NCI-H1092 treated with DMSO at 0.1 percent for 48 hours (cell line): ENCODE measurements around the gene GIT1.
A peak's percentile ranks its signal among the peaks of the same experiment; 100 is the strongest.

Experiments used
- DNase-seq: peaks from one replicate; lab custom pipeline; 2025; lab: John Stamatoyannopoulos, UW

GIT1 gene

DNA sequence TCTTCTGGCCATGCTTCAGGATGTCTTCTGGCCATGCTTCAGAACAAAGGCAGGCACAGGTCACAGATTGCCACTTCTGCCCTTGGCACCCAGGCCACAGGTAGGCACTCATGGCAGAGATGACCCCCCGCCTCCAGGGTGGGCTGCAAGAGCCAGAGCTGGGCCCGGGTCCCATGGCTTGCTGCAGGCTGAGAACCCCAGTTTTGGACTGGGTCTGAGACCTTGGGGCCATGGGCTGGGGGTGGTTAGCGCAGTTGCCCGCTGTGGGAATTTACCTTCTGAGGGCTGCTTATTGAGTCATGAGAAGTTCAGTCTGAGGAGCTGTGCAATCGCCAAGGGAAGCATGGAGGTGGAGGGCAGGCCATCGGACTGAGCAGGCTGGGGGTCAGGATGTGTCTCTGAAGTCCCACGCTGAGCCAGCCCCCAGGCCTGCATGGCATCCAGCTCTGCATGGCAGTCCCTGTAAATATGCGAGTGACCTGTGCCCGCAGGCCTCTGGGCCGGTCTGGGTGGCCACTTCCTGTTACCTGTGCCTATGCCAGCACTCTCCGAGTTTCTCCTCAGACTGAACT lies 5.2 kb upstream of the GIT1 start:
- DNase-seq = no peak

DNA sequence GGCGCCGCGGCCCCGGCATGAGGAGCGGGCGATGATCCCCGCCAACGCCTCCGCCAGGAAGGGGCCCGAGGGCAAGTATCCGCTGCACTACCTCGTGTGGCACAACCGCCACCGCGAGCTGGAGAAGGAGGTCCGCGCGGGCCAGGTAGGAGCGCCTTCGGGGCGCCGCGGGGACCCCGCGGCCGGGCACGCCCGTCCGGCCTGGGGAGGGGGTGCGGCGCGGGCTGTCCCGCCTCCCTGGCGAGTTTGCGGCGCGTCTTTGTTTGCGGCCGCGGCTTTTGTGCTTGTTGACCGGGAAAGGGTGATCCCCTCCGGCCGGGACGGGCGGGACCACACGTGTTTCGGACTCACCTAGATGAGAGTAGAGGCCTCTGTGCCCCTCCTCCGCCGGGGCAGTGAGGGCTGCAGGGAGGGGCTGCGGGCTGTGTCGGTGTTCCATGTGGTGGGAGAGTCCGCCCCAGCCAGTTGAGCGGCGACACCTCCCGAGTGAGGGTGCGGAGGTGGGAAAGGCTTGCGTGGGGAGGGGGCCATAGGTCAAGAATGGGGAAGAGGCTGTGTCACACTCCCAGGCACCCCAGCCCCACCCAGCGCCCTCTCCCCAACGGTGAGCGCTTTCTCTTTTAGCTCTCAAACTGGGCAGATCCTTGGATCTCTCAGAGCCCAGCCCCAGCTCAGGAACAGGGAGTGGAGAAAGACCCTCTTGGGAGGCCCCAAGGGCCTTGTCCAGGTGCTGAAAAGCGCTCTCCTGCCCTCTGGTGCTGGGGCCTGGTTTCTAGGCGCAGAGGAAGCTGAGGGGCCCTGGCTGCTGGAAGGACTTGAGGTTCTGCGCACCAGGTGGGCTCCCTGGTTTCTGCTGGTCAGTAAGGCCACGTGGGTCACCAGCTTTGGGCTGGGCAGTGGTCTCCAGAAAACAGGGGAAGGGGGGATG lies 4.4 kb upstream of the GIT1 start:
- DNase-seq = peak; percentile 18

DNA sequence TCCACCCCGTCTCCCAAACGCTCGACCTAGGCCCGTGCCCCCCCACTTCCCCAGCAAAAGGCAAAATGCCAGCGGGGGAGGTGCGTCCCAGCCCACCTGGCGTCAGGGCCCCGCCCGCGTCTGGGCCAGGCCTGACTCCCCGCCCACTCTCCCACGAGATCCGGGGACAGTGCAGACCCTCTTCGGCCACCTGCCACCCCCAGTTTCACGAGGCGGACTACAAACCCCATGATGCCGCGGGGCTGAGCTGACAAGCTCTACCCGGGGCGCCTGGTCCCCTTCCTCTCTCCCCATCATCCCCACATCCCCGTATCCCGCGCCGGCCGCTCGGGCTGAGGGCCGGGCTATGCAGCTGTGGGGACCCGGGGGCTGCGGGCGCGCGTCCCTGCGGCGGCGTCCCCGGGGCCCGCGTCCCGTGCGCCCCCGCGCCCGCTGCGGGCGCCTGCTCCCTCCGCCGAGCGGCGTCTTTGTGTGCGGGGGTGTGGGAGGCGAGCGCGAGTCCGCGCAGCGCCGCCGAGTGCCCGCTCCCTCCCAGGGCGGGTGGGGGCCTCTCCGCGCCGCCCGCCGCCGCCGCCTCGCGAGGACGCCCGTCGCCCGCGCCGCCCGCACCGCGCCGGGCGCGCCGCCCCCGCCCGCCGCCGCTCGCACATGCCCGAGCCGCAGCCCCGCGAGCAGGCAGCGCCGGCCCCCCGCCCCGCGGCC lies 3.6 kb upstream of the GIT1 start, which contains the start of gene ANKRD13B:
Gene ANKRD13B (plus strand): TSS at position 283 of the 702 bp plus-strand sequence. CDS start 490 bp downstream, outside the sequence.
- peak; percentile 43 for DNase-seq

DNA sequence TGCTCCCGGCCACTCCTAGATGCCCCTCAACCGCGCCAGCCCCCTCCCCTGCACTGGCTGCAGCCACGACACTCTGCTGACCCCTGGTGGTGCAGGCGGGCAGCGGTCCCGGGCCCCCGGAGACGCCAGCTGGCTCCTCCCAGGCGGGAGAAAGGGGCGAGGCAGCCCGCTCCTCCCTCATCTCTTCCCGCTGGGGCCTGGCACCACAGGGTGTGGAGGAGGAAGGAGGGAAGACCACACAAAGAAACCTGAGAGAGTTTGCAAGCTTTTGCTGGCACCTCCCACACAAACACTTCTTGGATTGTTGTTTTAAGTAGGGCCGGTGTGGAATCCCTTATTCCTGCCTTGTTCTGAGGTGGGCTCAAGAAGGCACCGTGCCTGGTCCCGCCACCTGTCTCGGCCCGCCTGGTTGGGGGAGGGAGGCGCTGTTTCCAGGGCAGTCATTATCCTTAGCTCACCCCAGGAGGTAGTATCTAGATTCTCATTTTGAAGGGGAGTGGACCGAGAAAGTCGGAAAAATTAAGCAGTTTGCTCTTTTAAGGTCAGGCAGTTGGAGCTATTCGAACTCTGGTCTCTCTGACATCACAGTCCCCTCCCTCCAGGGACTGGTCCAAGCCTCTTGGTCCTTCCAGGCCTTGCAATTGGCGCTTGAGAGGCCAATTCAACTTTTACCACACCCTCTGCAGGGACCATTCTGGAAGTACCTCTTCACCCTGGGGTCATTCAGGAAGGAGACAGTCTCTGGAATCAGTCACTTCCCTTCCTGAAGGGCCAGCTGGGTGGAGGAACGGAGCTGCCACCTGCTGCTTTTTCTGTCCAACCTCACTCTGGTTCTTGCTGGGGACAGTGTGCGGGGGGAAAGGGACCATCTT lies 2.5 kb upstream of the GIT1 start:
- DNase-seq = peak; percentile 89

DNA sequence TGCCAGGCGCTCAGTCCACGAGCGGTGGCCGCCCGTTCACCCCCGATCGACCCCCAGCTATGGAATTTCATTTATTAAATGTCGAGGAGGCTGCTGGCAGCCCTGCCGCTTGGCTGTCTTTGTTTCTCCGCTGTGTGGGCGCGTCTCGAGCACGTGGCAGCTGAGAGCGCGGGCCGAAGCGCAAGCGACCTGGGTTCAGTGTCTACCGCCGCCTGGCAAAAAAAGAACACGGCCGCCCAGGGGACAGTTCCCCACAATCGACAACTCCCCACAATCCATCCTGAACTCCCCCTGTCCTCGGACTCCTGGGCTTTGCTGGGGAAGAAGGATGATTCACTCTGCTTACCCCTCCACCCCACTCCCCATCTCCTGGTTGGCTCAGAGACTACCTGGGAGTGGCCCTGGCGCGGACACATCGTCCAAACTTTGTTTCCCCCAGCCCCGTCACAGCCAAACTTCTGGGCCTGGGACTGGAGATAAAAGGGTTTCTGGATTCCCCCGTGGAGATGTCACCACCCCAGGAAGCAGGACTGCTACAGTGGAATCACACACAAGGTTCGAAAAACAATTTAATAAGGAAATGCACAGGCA lies 1.8 kb upstream of the GIT1 start:
- peak; percentile 82 for DNase-seq

DNA sequence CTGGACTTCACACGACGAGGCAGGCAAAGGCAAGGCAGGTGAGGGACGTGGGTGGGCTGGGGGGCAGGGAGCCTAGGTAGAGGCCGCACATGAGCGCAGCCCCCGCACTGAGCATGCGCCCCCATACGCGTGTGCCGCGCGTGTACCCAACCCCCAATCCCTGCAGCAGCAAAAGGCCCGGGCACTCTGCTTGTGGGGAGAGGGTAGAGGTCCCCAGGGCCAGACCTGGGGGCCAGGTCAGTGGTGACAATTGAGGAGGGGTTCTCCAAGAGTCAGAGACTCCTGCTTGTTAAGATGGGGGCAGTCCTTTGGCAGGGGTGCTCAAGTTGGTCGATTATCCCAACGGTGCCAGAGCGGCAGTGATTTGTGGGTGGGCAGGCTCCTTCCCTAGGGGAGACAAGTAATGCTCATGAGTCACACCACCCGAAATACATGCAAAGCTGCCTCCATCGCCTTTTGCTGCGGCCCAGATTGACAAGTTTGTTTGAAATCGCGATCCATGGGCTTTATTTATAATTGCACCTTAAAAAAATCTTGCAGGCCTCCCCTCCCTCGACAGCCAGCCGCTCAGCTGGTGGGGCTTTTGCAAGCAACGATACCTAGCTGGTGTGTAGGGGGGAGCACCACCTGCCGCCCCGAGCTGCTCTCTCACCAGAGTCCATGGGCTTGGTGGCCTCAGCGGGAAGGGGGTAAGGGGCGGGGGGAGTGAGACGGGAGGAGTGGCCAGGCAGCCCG lies 1.1 kb upstream of the GIT1 start:
- DNase-seq = peak; percentile 82

DNA sequence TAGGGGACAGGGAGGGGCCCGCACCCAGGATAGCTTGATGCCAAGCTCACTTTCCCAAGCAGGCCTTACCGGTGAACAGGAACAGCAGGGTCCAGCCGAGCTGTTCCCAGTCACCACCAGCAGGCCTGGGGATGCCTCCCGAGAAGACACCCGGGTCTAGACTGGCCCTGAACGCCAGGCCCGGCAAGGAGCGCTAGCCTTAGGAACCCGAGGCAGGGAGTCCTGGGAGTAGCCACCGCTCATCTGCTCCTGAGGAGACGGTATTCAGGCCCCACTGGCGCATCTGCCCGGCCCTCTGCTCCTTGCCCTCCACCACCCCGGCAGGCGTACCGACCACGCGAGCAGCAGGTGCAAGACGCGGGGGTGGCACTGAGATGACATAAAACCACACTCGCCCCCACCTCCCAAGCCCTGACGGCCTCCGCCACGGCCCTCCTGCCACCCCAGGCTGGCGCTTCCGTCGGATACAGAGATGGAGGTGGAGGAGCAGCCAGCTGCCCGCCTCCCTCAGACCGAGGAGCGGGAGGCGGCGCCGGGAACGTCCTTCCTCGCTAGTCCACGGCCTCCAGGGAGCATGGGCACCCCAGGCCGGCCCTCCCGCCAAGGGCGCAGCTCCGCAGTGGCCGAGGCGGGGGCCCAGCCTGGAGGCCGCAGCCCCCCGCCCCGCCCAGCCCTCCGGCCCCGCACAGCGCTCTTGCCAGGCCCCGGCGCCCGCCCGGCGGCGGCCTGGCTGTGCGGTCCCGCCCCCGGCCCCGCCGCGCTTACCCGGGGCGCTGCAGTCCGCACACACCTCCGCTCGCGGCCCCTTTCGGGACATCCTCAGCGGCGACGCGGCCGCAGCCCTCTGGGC lies 661 bp downstream of the GIT1 start:
- peak; percentile 36 for DNase-seq

DNA sequence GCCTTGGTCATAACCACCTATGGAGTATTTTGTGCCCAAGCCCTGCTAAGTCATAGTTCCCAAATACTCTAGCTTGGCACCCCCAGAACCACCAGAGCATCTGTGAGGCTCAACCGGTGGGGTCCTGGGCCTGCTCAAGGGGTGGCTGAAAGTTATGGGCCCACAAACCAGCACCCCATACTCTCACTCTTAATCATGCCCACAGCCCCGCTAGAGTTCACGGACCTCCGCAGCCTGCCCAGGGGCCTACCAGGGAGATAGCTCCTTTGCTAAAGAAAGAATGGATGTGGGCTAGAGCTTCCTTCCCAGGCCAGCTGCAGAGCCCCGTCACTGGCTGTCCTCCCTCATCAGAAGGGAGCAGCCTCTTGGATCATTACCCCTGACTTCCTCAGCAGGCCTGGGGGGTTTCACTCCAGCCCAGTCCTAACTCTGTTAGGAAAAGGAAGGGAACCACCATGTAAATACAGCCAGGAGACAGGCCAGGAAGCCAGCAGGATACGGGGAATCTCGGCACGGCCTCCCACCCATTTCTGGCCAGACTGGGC lies 1.4 kb downstream of the GIT1 start:
- DNase-seq = no peak

DNA sequence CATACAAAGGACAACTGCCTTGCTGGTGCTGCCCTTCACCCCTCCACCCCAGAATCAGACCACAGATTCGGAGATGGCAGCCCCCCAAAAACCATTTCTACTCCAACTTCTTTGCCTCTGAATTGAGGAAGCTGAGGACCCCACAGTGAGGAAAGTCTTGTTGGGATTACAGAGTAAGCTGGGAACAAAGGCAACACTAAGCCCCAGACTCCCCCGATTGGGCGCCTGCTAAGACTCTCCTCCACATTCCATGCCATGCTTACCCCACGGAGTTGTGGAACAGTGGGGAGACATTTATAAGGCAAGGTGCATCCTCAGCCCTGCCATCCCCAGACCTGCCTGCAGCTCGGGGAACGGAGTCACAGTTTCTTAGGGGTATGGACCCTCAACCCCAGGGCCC lies 1.9 kb downstream of the GIT1 start:
- DNase-seq = no peak

DNA sequence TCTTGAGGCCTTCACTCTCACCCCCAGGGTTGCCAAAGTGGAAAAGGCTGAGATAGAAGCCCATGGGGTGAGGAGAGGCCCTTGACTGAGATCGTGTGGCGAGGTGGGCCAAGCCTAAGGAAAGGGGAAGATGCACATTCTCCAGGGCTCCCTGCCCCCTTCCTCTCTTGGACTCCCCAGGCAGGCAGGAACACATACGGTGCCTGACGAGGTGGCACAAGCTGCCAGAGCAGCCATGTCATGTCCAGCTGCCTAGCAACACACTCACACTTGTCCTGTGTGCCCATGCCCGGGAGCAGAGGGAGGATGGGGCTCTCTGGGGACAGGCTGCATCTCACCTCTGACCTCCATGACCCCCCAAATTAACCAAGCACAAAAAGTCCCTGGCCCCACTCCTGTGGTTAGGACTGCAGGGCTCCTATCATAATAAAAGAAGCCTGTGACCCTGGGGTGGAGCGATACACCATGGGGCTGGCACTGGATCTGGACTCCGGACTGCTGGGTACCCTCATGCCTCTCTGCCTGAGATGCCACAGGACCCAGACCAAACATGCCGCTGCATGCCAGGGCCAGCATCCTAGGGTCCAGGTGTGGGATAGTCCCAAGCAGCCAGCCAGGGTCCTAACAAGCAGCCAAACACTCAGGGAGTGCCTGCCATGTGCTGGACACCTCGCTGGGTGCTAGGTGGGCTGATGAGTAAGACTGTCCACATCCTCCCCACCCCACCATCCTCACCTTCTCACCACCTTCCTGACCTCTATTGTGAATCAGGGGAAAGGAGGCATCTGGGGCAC lies 2.6 kb downstream of the GIT1 start:
- DNase-seq = no peak

DNA sequence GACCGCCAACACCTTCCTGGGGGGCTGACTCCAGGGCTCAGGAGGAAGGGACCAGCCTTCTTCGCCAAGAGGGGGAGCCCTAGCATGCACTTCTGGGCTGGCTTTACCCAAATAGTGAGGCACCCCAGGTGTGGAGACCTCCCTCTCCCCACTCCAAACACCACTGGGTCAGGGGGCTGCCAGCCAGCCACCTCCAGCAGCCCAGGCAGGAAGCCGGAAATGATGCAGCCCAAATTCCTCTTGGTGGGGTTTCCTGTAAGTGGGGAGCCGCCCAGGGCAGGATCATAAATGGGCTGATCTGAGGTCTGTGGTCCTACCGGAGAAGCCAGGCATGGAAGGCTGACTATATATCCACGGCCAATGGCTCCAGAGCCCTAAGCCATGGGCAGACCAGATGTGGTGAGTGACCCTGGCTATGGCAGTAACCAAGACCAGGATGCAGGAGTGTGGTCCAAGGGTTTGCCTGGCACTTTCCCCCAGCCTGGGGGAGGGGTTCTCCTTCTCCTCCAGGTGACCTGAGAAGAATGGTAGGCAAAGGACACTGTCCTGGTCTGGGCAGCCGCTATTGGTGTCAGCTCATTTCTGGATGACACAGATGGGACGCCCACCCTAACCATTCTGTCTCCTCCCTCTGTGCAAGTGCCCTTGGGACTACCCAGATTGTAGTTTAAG lies 4.2 kb downstream of the GIT1 start:
- DNase-seq = no peak

DNA sequence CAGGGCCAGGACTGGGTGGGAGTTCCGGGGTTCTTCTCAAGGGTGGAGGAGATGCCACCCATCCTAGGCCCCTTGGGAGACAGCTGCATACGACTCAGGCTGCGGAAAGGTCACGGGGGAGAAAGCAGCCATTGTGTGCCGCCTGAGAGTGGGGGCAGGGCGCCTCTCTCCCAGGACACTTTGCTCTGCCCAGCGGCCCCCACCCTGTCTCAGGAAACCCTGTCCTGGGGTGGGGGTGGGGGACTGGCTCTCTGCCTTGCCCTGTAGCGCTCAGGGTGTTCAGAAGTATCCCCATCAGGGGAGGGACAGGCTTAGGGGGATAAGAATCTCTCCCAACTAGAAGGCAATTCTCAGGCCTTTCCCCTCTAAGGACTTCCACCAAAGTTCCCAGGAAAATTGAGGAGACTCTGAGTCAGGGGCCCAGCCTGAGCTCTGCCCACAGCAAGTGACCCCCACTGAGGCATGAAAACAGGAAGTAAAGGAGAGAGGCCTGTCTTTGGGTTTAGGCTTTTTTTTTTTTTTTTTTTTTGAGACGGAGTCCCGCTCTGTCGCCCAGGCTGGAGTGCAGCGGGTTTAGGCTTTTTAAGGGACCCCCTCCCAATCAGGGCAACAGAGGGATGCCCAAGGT lies 4.9 kb downstream of the GIT1 start:
- no peak for DNase-seq

DNA sequence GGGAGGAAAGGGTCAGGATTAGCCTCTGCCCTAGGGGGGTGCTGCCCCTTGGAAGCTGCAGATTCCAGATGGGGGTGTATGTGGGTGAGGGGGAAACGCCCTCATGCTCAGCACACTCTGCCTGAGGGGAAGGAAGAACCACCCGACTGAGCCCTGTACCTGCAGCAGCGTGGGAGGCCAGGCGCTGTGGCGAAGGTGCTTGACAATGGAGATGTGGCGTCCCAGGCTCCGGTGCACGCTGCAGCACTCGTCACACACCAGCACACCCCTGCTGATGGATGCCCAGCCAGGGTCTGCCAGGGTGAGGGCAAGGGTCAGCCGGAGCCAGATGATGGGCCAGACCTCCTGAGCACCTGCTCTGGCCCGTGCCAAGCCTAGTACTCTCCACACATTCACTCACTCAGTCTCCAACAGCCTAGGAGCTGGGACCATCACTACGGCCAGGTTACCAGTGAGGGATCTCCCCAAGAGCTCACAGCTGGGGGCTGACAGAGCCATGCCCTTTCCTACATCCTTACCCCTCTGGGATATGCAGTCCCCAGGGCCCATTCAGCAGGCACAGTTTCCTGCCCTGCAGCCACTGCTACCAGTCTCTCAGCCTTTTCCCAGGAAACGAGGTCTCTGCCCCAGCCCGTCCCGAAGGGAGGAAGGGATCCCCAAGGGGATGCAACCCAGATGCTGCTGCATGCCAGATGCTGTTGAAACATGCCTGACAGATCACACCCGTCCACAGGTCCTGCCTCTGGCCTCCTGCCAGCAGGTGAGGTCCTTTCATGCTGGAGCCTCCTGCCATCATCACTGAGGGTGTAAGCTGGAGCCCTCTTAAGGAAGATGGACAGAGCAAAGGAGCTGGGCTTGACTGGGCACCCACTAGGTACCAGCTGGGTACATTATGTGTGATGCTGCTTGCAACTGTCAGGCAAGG lies 5.9 kb downstream of the GIT1 start:
- no peak for DNase-seq

DNA sequence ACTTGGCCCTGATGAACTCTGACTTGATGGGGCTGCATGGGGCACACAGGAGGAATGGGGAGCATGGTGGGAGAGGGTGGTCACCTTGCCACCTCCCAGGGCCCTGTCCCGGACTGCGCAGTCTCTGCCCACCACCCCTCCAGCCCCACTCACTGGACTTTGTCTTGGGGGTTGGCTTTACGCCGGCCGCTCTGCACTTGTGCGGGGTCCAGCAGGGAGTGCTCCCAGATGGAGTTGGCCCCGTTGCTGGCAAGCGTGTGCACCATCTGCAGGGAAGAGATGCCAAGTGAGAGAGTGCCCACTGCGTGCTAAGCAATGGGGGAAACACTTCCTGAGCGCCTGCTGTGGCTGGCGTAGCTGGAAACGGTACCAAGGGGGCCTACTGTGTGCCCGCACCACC lies 6.7 kb downstream of the GIT1 start:
- DNase-seq = no peak

DNA sequence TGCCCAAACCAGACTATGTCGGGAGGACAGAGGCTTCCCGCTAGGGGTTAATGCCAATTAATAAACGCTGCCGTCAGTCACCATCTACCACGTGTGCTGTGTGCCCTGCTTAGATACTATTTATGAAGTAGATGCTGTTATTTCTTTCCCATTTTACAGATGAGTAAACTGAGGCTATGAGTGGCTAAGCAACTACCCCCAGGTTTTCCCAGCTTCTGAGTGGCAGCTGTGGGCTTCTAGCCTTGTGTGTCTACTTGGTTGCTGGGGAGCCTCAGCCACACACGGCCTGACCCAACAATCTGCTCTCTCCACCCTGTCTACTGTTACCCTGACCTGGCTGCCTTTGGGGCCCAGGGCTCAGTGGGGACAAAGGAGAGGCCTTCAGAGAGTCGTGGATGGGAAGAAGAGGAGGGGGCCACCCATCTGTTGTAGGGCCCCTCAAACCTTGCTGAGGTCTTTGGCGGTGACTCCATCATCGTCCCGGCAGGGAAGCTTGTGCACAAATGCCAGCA lies 7.1 kb downstream of the GIT1 start:
- DNase-seq = no peak

DNA sequence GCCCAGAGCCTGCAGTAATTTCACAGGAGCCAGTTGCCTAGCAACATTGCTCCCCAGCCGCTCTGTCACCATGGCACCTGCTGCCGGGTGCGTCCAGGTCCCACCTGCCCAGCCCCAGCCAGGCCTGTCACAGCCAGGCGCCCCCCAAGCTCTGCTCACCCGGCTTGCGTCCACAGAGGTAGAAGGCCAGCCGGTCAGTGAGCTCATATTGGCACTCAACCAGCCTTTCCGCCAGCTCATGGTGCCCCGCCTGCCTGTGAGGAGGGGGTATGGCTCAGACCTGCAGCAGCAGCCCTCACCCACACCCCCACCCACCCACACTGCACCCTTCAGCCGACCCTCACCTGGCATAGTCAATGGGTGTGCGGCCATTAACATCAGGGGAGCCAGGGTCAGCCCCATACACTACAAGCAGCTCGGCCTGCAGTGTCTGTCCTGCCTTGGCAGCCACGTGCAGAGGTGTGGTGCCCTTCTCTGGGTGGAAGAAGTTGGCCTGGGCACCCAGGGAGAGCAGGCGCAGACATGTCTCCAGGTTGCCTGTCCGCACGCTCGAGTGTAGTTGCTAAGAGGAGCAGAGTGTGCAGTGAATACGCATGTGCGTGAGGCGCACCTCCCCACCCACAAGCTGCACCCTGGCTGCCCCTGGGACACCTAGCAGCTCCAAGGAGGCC lies 7.7 kb downstream of the GIT1 start:
- DNase-seq = no peak
